ENCODE results near the gene TMPRSS11F. TPM values are rescaled to one million over a fixed set of nuclear protein-coding genes. Genes with fewer than 3 reads are reported as not detected.

Gene TMPRSS11F
- total RNA-seq, 4 donors from 2014 or later = not detected

DNA sequence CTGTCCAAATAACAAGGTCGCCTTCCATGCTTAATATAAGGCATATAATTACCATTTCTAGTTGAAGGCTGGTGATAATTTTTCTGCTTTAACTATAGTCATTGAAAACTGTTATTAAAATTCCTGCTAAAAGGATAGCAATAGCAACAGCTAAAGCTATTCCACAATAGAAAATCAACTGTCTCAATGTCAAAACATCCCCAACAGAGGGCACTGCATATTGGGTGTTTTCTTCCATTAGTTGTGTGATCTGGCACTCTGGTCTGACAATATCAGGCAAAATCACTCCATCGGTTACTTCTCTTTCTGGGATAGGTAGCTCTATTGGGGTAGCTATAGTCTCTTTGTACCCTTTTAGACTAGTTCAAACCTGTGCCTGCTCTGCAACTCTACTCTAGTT is 53.5 kb downstream of the TMPRSS11F start:
- Histone ChIP-seq H3K4me1 (no peaks in the 10 kb centered on the region), H3K4me3 (no peak overlapping the region), H3K9me3 (no peaks in the 10 kb centered on the region), H3K27me3 (no peaks in the 10 kb centered on the region), H3K27ac (no peak overlapping the region), H3K36me3 (no peaks in the 10 kb centered on the region)
- ATAC-seq (no peak), DNase-seq (no peak)
- in situ Hi-C loops (cut with MboI; ENCODE audit: low sequenced_read_pairs in 4 of 4) (no loop called here), intact Hi-C loops (cut with DNase I; ENCODE audit: low total_unique reads) (no loop called here)
- no peak for TF ChIP-seq POLR2A (IDR thresholded peaks at IDR 0.05)
- TF ChIP-seq, protein P1, sequence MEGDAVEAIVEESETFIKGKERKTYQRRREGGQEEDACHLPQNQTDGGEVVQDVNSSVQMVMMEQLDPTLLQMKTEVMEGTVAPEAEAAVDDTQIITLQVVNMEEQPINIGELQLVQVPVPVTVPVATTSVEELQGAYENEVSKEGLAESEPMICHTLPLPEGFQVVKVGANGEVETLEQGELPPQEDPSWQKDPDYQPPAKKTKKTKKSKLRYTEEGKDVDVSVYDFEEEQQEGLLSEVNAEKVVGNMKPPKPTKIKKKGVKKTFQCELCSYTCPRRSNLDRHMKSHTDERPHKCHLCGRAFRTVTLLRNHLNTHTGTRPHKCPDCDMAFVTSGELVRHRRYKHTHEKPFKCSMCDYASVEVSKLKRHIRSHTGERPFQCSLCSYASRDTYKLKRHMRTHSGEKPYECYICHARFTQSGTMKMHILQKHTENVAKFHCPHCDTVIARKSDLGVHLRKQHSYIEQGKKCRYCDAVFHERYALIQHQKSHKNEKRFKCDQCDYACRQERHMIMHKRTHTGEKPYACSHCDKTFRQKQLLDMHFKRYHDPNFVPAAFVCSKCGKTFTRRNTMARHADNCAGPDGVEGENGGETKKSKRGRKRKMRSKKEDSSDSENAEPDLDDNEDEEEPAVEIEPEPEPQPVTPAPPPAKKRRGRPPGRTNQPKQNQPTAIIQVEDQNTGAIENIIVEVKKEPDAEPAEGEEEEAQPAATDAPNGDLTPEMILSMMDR (IDR thresholded peaks at IDR 0.05 in 4 of 5, conservative IDR thresholded peaks at IDR 0.05 in 1 of 5) = no peak

- TF ChIP-seq POLR2A (IDR thresholded peaks at IDR 0.05) = no peak
- TF ChIP-seq, protein P1 (IDR thresholded peaks at IDR 0.05 in 4 of 5, conservative IDR thresholded peaks at IDR 0.05 in 1 of 5) = no peak
- intact Hi-C loops (cut with DNase I; ENCODE audit: low total_unique reads) = no loop called here
- no peaks in the 10 kb centered on the region for H3K27me3 ChIP-seq
- no peak for DNase-seq
- ATAC-seq = peak in 1 of 2 donors; percentile 45
- no peaks in the 10 kb centered on the region for H3K9me3 ChIP-seq
- no peaks in the 10 kb centered on the region for H3K36me3 ChIP-seq
- no peak overlapping the region for H3K27ac ChIP-seq
- no peaks in the 10 kb centered on the region for H3K4me1 ChIP-seq
- H3K4me3 ChIP-seq = no peak overlapping the region
- in situ Hi-C loops (cut with MboI; ENCODE audit: low sequenced_read_pairs in 4 of 4) = no loop called here
These were observed 55.3 kb downstream of the TMPRSS11F start for GRCh38 chr4:68074397-68074796.

- H3K36me3 ChIP-seq = no peaks in the 10 kb centered on the region
- intact Hi-C loops (cut with DNase I; ENCODE audit: low total_unique reads) = no loop called here
- no peaks in the 10 kb centered on the region for H3K4me1 ChIP-seq
- H3K27me3 ChIP-seq = no peaks in the 10 kb centered on the region
- DNase-seq = no peak
- no peak overlapping the region for H3K27ac ChIP-seq
- no peak for ATAC-seq
- no peak overlapping the region for H3K4me3 ChIP-seq
- in situ Hi-C loops (cut with MboI; ENCODE audit: low sequenced_read_pairs in 4 of 4) = no loop called here
- no peak for TF ChIP-seq POLR2A (IDR thresholded peaks at IDR 0.05)
- TF ChIP-seq, protein P1 (IDR thresholded peaks at IDR 0.05 in 4 of 5, conservative IDR thresholded peaks at IDR 0.05 in 1 of 5) = no peak
- no peaks in the 10 kb centered on the region for H3K9me3 ChIP-seq
These were observed 59.4 kb downstream of the TMPRSS11F start for GRCh38 chr4:68070302-68070701.

DNA sequence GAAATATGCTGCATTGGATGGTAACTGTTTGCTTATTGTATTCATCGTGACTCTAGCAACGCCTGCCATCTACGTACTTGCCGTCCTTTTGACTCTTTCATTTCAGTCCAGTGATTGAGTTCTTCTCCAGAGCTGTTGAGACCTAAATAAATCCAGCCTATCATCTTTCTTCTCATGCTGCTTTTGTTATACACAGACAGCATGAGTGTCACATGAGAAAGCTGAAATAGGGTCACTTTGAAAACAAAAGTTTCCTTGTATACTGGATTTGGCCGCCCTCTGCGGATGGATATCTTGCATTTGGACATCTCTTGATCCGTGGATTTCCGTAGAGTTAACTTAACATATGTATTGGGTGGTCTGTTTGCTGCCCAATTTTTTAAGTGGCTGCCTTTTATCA is 67.2 kb downstream of the TMPRSS11F start:
- ATAC-seq = no peak
- Histone ChIP-seq H3K27ac (no peak overlapping the region), H3K4me1 (no peaks in the 10 kb centered on the region), H3K27me3 (no peaks in the 10 kb centered on the region), H3K9me3 (no peaks in the 10 kb centered on the region), H3K4me3 (no peak overlapping the region), H3K36me3 (no peaks in the 10 kb centered on the region)
- in situ Hi-C loops (cut with MboI; ENCODE audit: low sequenced_read_pairs in 4 of 4) (no loop called here), intact Hi-C loops (cut with DNase I; ENCODE audit: low total_unique reads) (no loop called here)
- TF ChIP-seq, protein P1 (IDR thresholded peaks at IDR 0.05 in 4 of 5, conservative IDR thresholded peaks at IDR 0.05 in 1 of 5) = no peak
- TF ChIP-seq POLR2A (IDR thresholded peaks at IDR 0.05) = no peak
- no peak for DNase-seq

DNA sequence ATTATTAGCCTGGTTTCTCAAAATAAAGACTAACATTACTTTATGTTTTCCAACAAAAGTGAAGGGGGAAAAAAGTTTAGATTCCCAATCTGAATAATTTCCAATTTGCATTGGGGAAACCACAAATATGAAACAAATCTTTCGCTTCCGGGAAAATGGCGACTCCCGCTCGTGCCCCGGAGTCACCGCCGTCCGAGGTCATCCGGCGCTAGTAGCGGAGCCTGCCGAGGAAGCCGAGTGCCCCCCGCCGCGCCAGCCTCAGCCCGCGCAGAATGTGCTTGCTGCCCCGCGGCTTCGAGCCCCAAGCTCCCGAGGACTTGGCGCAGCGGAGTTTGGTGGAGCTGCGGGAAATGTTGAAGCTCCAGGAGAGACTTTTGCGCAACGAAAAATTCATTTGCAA is 91.4 kb downstream of the TMPRSS11F start:
- ATAC-seq (no peak), DNase-seq (no peak)
- no peak overlapping the region for H3K4me3 ChIP-seq
- H3K9me3 ChIP-seq = no peaks in the 10 kb centered on the region
- no peak for TF ChIP-seq POLR2A (IDR thresholded peaks at IDR 0.05)
- TF ChIP-seq, protein P1 (IDR thresholded peaks at IDR 0.05 in 4 of 5, conservative IDR thresholded peaks at IDR 0.05 in 1 of 5) = no peak
- H3K4me1 ChIP-seq = no peaks in the 10 kb centered on the region
- in situ Hi-C loops (cut with MboI; ENCODE audit: low sequenced_read_pairs in 4 of 4) (no loop called here), intact Hi-C loops (cut with DNase I; ENCODE audit: low total_unique reads) (no loop called here)
- no peaks in the 10 kb centered on the region for H3K36me3 ChIP-seq
- no peaks in the 10 kb centered on the region for H3K27me3 ChIP-seq
- no peak overlapping the region for H3K27ac ChIP-seq
